ENCODE results near the gene GLE1. TPM values are rescaled to one million over a fixed set of nuclear protein-coding genes. Genes with fewer than 3 reads are reported as not detected.
"Not testable (repeated sequence)": the region's sequence is repeated elsewhere in the genome, so short reads cannot be mapped to it uniquely, and the experiment has no call there.

GLE1 gene
- total RNA-seq, 1 donor from 2014 or later: 25.4 TPM

GRCh38 chr9:128495804-128496417 is 8.6 kb upstream of the GLE1 start:
- DNase-seq (ENCODE audit: low read depth): no peak
- TF ChIP-seq CTCF (conservative IDR thresholded peaks at IDR 0.05; ENCODE audit: low read depth, low read length): no peak
- no peak overlapping the region for H3K4me3 ChIP-seq (ENCODE audit: low read depth, low read length)

GRCh38 chr9:128497824-128498610 is 6.5 kb upstream of the GLE1 start:
- H3K4me3 ChIP-seq (ENCODE audit: low read depth, low read length): no peak overlapping the region
- DNase-seq (ENCODE audit: low read depth): no peak
- no peak for TF ChIP-seq CTCF (conservative IDR thresholded peaks at IDR 0.05; ENCODE audit: low read depth, low read length)

GRCh38 chr9:128498911-128499310 is 5.6 kb upstream of the GLE1 start:
- no peak for TF ChIP-seq CTCF (conservative IDR thresholded peaks at IDR 0.05; ENCODE audit: low read depth, low read length)
- no peak overlapping the region for H3K4me3 ChIP-seq (ENCODE audit: low read depth, low read length)
- no peak for DNase-seq (ENCODE audit: low read depth)

GRCh38 chr9:128499920-128500319 is 4.6 kb upstream of the GLE1 start:
- DNase-seq (ENCODE audit: low read depth): no peak
- TF ChIP-seq CTCF (conservative IDR thresholded peaks at IDR 0.05; ENCODE audit: low read depth, low read length): no peak
- no peak overlapping the region for H3K4me3 ChIP-seq (ENCODE audit: low read depth, low read length)

GRCh38 chr9:128503415-128503825 is 1.1 kb upstream of the GLE1 start:
- H3K4me3 ChIP-seq (ENCODE audit: low read depth, low read length); DNase-seq (ENCODE audit: low read depth): not testable (repeated sequence)

- no peak for TF ChIP-seq CTCF (conservative IDR thresholded peaks at IDR 0.05; ENCODE audit: low read depth, low read length)
- no peak for DNase-seq (ENCODE audit: low read depth)
- peak overlapping the region; percentile 71 for H3K4me3 ChIP-seq (ENCODE audit: low read depth, low read length)
Measured at GRCh38 chr9:128503870-128504269, 649 bp upstream of the GLE1 start.

GRCh38 chr9:128505414-128505765 is 871 bp downstream of the GLE1 start:
- H3K4me3 ChIP-seq (ENCODE audit: low read depth, low read length): peak overlapping the region; percentile 71
- no peak for DNase-seq (ENCODE audit: low read depth)
- no peak for TF ChIP-seq CTCF (conservative IDR thresholded peaks at IDR 0.05; ENCODE audit: low read depth, low read length)

- DNase-seq (ENCODE audit: low read depth); H3K4me3 ChIP-seq (ENCODE audit: low read depth, low read length): not testable (repeated sequence)
Measured at GRCh38 chr9:128505906-128506305, 1.4 kb downstream of the GLE1 start.

Measured in epithelial cell of proximal tubule (primary cell).